WTC11 (cell line): ENCODE results near the gene LEMD3. TPM values are rescaled to one million over a fixed set of nuclear protein-coding genes. Genes with fewer than 3 reads are reported as not detected.

Source experiments
- ATAC-seq: fragments of 200-7000 bp; cut with Tn5 transposase; 2 replicates; pipeline ENCODE4 v1.10.0; 2021; ENCODE audit warnings: mild to moderate bottlenecking, moderate library complexity
- CTCF ChIA-PET: fragments of 300-600 bp; sonication (Branson Sonifier 250); formaldehyde crosslinking; loops from one replicate; lab custom pipeline; 2021; ENCODE audit warnings: antibody characterized with exemption; lab: Charles Lee
- POLR2A ChIA-PET: fragments of 350-600 bp; sonication (Branson Sonifier 250); formaldehyde crosslinking; loops from one replicate; lab custom pipeline; 2021; ENCODE audit warnings: antibody characterized with exemption; lab: Charles Lee
- DNase-seq: peaks from one replicate; pipeline ENCODE4 v3.0.0; 2021; ENCODE audit warnings: low spot score
- H3K27ac Mint-ChIP-seq: 2 replicates; pipeline ENCODE4 v1.8.0; 2021; ENCODE audit warnings: mixed read lengths
- H3K27me3 Mint-ChIP-seq: 2 replicates; pipeline ENCODE4 v1.8.0; 2021; ENCODE audit warnings: low read depth, mild to moderate bottlenecking, moderate library complexity, mixed read lengths
- H3K36me3 Mint-ChIP-seq: 2 replicates; pipeline ENCODE4 v1.8.0; 2021; ENCODE audit warnings: mixed read lengths
- H3K4me1 Mint-ChIP-seq: 2 replicates; pipeline ENCODE4 v1.8.0; 2022; ENCODE audit warnings: mixed read lengths
- H3K4me3 Mint-ChIP-seq: 2 replicates; pipeline ENCODE4 v1.8.0; 2021; ENCODE audit warnings: mild to moderate bottlenecking, moderate library complexity, mixed read lengths
- H3K9me3 Mint-ChIP-seq: 2 replicates; pipeline ENCODE4 v1.8.0; 2021; ENCODE audit warnings: mixed read lengths
- HMGXB4 ChIP-seq: sonication (generic); formaldehyde crosslinking; IDR thresholded peaks from 2 replicates; pipeline ENCODE4 v1.8.1; 2023; ENCODE audit warnings: mild to moderate bottlenecking, moderate library complexity, missing genetic modification reagents
- JAZF1 ChIP-seq: fragments of 250-450 bp; sonication (Bioruptor Pico); IDR thresholded peaks from 2 replicates; pipeline ENCODE4 v1.9.0; 2021; ENCODE audit warnings: moderate library complexity, mild to moderate bottlenecking, inconsistent platforms
- MAX ChIP-seq: sonication (generic); formaldehyde crosslinking; IDR thresholded peaks from 2 replicates; pipeline ENCODE4 v1.8.0; 2022; ENCODE audit warnings: mild to moderate bottlenecking, missing genetic modification reagents
- MYBL2 ChIP-seq: sonication (generic); formaldehyde crosslinking; IDR thresholded peaks from 2 replicates; pipeline ENCODE4 v1.8.1; 2023; ENCODE audit warnings: mild to moderate bottlenecking, moderate library complexity, missing genetic modification reagents
- SMAD4 ChIP-seq: sonication (generic); formaldehyde crosslinking; IDR thresholded peaks from 2 replicates; pipeline ENCODE4 v1.8.0; 2022; ENCODE audit warnings: mild to moderate bottlenecking, missing genetic modification reagents
- SOX15 ChIP-seq: fragments of 250-450 bp; sonication (Bioruptor Pico); IDR thresholded peaks from 2 replicates; pipeline ENCODE4 v1.9.0; 2021; ENCODE audit warnings: mild to moderate bottlenecking
- STAT6 ChIP-seq: sonication (generic); formaldehyde crosslinking; conservative IDR thresholded peaks from 2 replicates; pipeline ENCODE4 v1.8.1; 2023; ENCODE audit warnings: mild to moderate bottlenecking, low read depth, missing genetic modification reagents, moderate library complexity
- ZMAT4 ChIP-seq: fragments of 250-450 bp; sonication (Bioruptor Pico); IDR thresholded peaks from 2 replicates; pipeline ENCODE4 v1.9.0; 2021; ENCODE audit warnings: mild to moderate bottlenecking
- ZNF138 ChIP-seq: sonication (generic); formaldehyde crosslinking; conservative IDR thresholded peaks from 2 replicates; pipeline ENCODE4 v1.8.1; 2022; ENCODE audit warnings: mild to moderate bottlenecking, moderate library complexity, missing genetic modification reagents
- ZNF263 ChIP-seq: sonication (generic); formaldehyde crosslinking; IDR thresholded peaks from 2 replicates; pipeline ENCODE4 v1.8.1; 2022; ENCODE audit warnings: low read depth, mild to moderate bottlenecking, moderate library complexity, missing genetic modification reagents
- ZNF317 ChIP-seq: sonication (generic); formaldehyde crosslinking; IDR thresholded peaks from 2 replicates; pipeline ENCODE4 v1.8.1; 2023; ENCODE audit warnings: low read depth, mild to moderate bottlenecking, moderate library complexity, missing genetic modification reagents, borderline replicate concordance
- total RNA-seq: library from RNA; stranded (reverse); gene quantifications from 3 replicates; pipeline ENCODE4 v1.2.3, GENCODE V29; 2021

Gene LEMD3
- total RNA-seq, 1 experiment from 2014 or later, result 31.3 TPM

- TF ChIP-seq ZNF263, result no peak
- no peak for TF ChIP-seq ZMAT4 (CRISPR knock-in tag)
- TF ChIP-seq, all 79 proteins: peak for 0
These were observed 26.1 kb downstream of the LEMD3 start (continued) for GRCh38 chr12:65195387-65196055.

GRCh38 chr12:65196762-65197567 lies 27.6 kb downstream of the LEMD3 start:
- peaks cover 55% of the 10 kb centered on the region for H3K4me1 Mint-ChIP-seq
- H3K36me3 Mint-ChIP-seq, result peaks cover 16% of the 10 kb centered on the region
- TF ChIP-seq SMAD4 (CRISPR knock-in tag), result no peak
- no peak for TF ChIP-seq ZNF317 (CRISPR knock-in tag)
- no peak for TF ChIP-seq ZMAT4 (CRISPR knock-in tag)
- no peak for TF ChIP-seq ZNF138 (CRISPR knock-in tag)
- no peak for TF ChIP-seq JAZF1 (CRISPR knock-in tag)
- TF ChIP-seq MAX (CRISPR knock-in tag), result no peak
- no peak for TF ChIP-seq MYBL2
- H3K4me3 Mint-ChIP-seq, result no peak overlapping the region
- no peak for DNase-seq
- ATAC-seq, result no peak
- no peak overlapping the region for H3K27ac Mint-ChIP-seq
- no peaks in the 10 kb centered on the region for H3K27me3 Mint-ChIP-seq
- H3K9me3 Mint-ChIP-seq, result peaks cover 9% of the 10 kb centered on the region
- CTCF ChIA-PET, result no interaction called here
- POLR2A ChIA-PET, result no interaction called here

GRCh38 chr12:65199604-65200003 lies 30.2 kb downstream of the LEMD3 start:
- Mint-ChIP-seq H3K9me3 (peaks cover 9% of the 10 kb centered on the region), H3K4me1 (peaks cover 36% of the 10 kb centered on the region), H3K27me3 (no peaks in the 10 kb centered on the region), H3K36me3 (peaks cover 14% of the 10 kb centered on the region), H3K4me3 (no peak overlapping the region), H3K27ac (no peak overlapping the region)
- ChIA-PET POLR2A (no interaction called here), CTCF (no interaction called here)
- DNase-seq (no peak), ATAC-seq (no peak)
- no peak for TF ChIP-seq ZNF263
- TF ChIP-seq MAX (CRISPR knock-in tag), result no peak
- no peak for TF ChIP-seq HMGXB4 (CRISPR knock-in tag)
- no peak for TF ChIP-seq STAT6 (CRISPR knock-in tag)
- no peak for TF ChIP-seq SOX15 (CRISPR knock-in tag)
